Panc1 (cell line): Measurements from ENCODE around the gene TULP3. TPM values are rescaled to one million over a fixed set of nuclear protein-coding genes. Genes with fewer than 3 reads are reported as not detected.
A peak's percentile ranks its signal among the peaks of the same experiment; 100 is the strongest.

Source experiments
- ATAC-seq: fragments of 200-7000 bp; cut with Tn5 transposase; 2 replicates; pipeline ENCODE4 v1.9.1; 2020; ENCODE audit warnings: mild to moderate bottlenecking, moderate library complexity
- BruUV-seq: library from RNA; stranded (reverse); fragments of 400-500 nt; replicated peaks from 2 replicates; lab custom pipeline; 2021; lab: Mats Ljungman, UMichigan
- CTCF ChIA-PET: fragments of 300-600 bp; sonication (Branson Sonifier 250); formaldehyde crosslinking; loops from one replicate; lab custom pipeline; 2022; ENCODE audit warnings: antibody characterized with exemption; lab: Charles Lee
- POLR2A ChIA-PET: fragments of 300-600 bp; sonication (Branson Sonifier 250); formaldehyde crosslinking; loops from one replicate; lab custom pipeline; 2022; ENCODE audit warnings: antibody characterized with exemption; lab: Charles Lee
- DNase-seq: peaks from one replicate; pipeline ENCODE4 v3.0.0-alpha.2; 2010; ENCODE audit warnings: low read depth, low spot score
- H3K27ac ChIP-seq: 2 replicates; pipeline ENCODE4 v1.5.1; 2011; ENCODE audit warnings: mild to moderate bottlenecking, low read length, inconsistent platforms
- H3K27me3 ChIP-seq: fragments of 200-500 bp; sonication (Bioruptor generic); 2 replicates; pipeline ENCODE4 v1.6.0; 2014; ENCODE audit warnings: low read length, inconsistent platforms; ENCODE audit not compliant: control insufficient read depth, insufficient read depth
- H3K36me3 ChIP-seq: fragments of 200-500 bp; sonication (Bioruptor generic); 2 replicates; pipeline ENCODE4 v1.5.1; 2014; ENCODE audit warnings: inconsistent platforms, mild to moderate bottlenecking, low read length, moderate library complexity; ENCODE audit not compliant: control insufficient read depth, insufficient read depth
- H3K4me1 ChIP-seq: 2 replicates; pipeline ENCODE4 v1.5.1; 2011; ENCODE audit warnings: inconsistent platforms, mild to moderate bottlenecking, low read length, moderate library complexity; ENCODE audit not compliant: control insufficient read depth, insufficient read depth
- H3K4me3 ChIP-seq, 2 experiments: 2 replicates each; pipeline ENCODE4 v1.5.1; 2011 to 2012; ENCODE audit warnings: low read depth in 2 of 2, low read length in 2 of 2, mild to moderate bottlenecking in 2 of 2, inconsistent platforms in 1 of 2, moderate library complexity in 1 of 2
- H3K9me3 ChIP-seq: fragments of 200-500 bp; sonication (Bioruptor generic); 2 replicates; pipeline ENCODE4 v1.5.1; 2014; ENCODE audit warnings: low read depth, mild to moderate bottlenecking, inconsistent platforms, low read length, moderate library complexity; ENCODE audit not compliant: control insufficient read depth, insufficient read depth
- POLR2AphosphoS5 ChIP-seq: IDR thresholded peaks from 2 replicates; pipeline ENCODE4 v1.6.1; 2012; ENCODE audit warnings: mild to moderate bottlenecking, low read depth, low read length, moderate library complexity
- SIN3A ChIP-seq: IDR thresholded peaks from 2 replicates; pipeline ENCODE4 v1.6.1; 2012; ENCODE audit warnings: low read depth, mild to moderate bottlenecking, low read length, moderate library complexity, borderline replicate concordance; ENCODE audit not compliant: insufficient read depth
- TCF7L2 ChIP-seq: IDR thresholded peaks from 2 replicates; pipeline ENCODE4 v1.6.1; 2011; ENCODE audit warnings: mild to moderate bottlenecking, low read depth, low read length, inconsistent platforms
- in situ Hi-C: cut with HindIII; loops from 2 replicates; pipeline ENCODE4 v1.10.0; 2016; ENCODE audit warnings: low sequenced_read_pairs, low pct_unique_long_range_greater_than_20kb
- intact Hi-C: fragments of 100-400 bp; cut with micrococcal nuclease; formaldehyde crosslinking; loops from one replicate; pipeline ENCODE4 v1.10.0; 2022; ENCODE audit not compliant: unreplicated experiment
- total RNA-seq: library from RNA; stranded (reverse); gene quantifications from one replicate; pipeline ENCODE4 v1.2.1, GENCODE V29; 2021; ENCODE audit not compliant: unreplicated experiment
- TF ChIP-seq, protein P1 (sequence below): fragments of 450-650 bp; IDR thresholded peaks from 2 replicates; pipeline ENCODE4 v1.5.1; 2017; ENCODE audit warnings: mild to moderate bottlenecking
- TF ChIP-seq, protein P2 (sequence below), 2 experiments: IDR thresholded peaks; 2 replicates each; pipeline ENCODE4 v1.6.1; 2011 to 2012; ENCODE audit warnings: low read depth in 2 of 2, control low read depth in 1 of 2, low read length in 1 of 2, mild to moderate bottlenecking in 1 of 2, moderate library complexity in 1 of 2; ENCODE audit not compliant: insufficient read depth in 1 of 2

Gene TULP3
- total RNA-seq, 1 experiment from 2014 or later = 29.3 TPM

DNA sequence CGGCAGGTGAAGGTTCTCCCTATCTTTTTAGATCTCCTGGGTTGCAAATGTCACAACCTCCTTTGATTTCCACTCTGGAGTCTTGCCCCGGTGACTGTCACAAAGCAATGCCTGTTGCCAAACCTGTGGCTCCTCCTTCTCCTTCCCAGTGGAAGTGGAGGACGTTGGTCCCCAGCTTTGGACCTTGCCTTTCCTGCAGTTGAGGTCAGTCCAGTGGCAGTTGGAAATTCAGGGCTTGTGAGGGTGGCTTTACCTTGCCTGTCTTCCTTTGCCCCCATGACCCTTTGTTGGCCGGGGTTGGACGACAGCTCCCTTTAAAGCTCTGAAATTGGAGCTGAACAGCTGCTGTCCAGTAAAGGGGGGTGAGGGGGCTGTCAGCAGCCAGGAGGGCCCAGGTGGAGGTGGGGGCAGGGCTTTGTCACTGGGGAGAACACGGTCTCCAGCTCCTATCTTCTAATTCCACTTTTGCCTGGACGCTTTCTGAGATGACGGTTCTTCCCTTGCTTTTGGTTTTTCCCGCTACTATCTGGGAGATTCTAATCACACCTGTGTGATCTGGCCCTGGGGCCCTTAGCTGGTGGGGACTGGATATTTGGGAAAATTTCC, 72.6 kb downstream of the TULP3 start:
- CTCF ChIA-PET = no interaction called here
- no TSS peak for BruUV-seq
- TF ChIP-seq, protein P1, sequence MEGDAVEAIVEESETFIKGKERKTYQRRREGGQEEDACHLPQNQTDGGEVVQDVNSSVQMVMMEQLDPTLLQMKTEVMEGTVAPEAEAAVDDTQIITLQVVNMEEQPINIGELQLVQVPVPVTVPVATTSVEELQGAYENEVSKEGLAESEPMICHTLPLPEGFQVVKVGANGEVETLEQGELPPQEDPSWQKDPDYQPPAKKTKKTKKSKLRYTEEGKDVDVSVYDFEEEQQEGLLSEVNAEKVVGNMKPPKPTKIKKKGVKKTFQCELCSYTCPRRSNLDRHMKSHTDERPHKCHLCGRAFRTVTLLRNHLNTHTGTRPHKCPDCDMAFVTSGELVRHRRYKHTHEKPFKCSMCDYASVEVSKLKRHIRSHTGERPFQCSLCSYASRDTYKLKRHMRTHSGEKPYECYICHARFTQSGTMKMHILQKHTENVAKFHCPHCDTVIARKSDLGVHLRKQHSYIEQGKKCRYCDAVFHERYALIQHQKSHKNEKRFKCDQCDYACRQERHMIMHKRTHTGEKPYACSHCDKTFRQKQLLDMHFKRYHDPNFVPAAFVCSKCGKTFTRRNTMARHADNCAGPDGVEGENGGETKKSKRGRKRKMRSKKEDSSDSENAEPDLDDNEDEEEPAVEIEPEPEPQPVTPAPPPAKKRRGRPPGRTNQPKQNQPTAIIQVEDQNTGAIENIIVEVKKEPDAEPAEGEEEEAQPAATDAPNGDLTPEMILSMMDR = no peak
- no peak for TF ChIP-seq TCF7L2
- in situ Hi-C loops (no loop called here), intact Hi-C loops (no loop called here)
- Histone ChIP-seq H3K9me3 (no peaks in the 10 kb centered on the region), H3K27ac (peak overlapping the region; percentile 48; the same call in 1 of the 2 replicates), H3K4me3 (no peak overlapping the region), H3K36me3 (no peaks in the 10 kb centered on the region), H3K4me1 (peaks cover 18% of the 10 kb centered on the region), H3K27me3 (no peaks in the 10 kb centered on the region)
- ATAC-seq = no peak
- POLR2A ChIA-PET = no interaction called here
- no peak for DNase-seq

DNA sequence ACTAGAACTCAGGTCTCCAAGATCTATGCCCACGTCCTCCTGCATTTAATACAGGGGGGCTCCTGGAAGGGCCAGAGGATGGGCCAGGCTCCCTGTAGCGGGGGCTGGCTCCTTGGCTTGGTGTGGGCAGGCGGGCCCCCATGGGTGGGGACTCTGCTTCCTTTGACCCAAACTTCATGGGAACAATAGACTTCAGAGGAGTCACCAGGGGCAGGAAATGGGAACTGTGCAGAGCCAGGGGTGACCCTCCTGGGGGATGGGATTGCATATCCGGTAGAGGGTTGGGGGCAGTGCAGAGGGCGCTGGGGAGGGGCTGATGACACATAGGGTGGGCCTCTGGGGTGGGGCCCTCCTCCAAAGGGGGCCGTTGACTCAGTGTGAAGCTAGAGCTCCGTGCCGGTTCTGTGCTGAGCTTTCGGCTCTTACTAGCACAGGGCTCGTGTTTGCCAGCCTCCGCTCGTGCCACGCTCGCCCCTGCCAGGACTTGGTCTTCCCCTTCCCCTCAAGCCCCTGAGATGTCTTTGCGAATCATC, 73.1 kb downstream of the TULP3 start:
- Histone ChIP-seq H3K4me3 (no peak overlapping the region), H3K9me3 (no peaks in the 10 kb centered on the region), H3K27ac (no peak overlapping the region), H3K27me3 (no peaks in the 10 kb centered on the region), H3K36me3 (no peaks in the 10 kb centered on the region), H3K4me1 (peaks cover 16% of the 10 kb centered on the region)
- in situ Hi-C loops (no loop called here), intact Hi-C loops (no loop called here)
- BruUV-seq = no TSS peak
- ATAC-seq (no peak), DNase-seq (no peak)
- ChIA-PET POLR2A (no interaction called here), CTCF (no interaction called here)
- TF ChIP-seq TCF7L2 = no peak
- TF ChIP-seq, protein P2, sequence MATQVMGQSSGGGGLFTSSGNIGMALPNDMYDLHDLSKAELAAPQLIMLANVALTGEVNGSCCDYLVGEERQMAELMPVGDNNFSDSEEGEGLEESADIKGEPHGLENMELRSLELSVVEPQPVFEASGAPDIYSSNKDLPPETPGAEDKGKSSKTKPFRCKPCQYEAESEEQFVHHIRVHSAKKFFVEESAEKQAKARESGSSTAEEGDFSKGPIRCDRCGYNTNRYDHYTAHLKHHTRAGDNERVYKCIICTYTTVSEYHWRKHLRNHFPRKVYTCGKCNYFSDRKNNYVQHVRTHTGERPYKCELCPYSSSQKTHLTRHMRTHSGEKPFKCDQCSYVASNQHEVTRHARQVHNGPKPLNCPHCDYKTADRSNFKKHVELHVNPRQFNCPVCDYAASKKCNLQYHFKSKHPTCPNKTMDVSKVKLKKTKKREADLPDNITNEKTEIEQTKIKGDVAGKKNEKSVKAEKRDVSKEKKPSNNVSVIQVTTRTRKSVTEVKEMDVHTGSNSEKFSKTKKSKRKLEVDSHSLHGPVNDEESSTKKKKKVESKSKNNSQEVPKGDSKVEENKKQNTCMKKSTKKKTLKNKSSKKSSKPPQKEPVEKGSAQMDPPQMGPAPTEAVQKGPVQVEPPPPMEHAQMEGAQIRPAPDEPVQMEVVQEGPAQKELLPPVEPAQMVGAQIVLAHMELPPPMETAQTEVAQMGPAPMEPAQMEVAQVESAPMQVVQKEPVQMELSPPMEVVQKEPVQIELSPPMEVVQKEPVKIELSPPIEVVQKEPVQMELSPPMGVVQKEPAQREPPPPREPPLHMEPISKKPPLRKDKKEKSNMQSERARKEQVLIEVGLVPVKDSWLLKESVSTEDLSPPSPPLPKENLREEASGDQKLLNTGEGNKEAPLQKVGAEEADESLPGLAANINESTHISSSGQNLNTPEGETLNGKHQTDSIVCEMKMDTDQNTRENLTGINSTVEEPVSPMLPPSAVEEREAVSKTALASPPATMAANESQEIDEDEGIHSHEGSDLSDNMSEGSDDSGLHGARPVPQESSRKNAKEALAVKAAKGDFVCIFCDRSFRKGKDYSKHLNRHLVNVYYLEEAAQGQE (IDR thresholded peaks at IDR 0.05; ENCODE audit: insufficient read depth in 1 of 2, low read depth in 2 of 2, low read length in 1 of 2) = no peak
- no peak for TF ChIP-seq SIN3A
- no peak for TF ChIP-seq POLR2AphosphoS5
- TF ChIP-seq, protein P1 = no peak
